D721Med (cell line): ENCODE measurements around the gene GDF7.

ENCODE experiments used
- DNase-seq: peaks from one replicate; pipeline ENCODE4 v3.0.0; 2011; ENCODE audit warnings: low spot score; ENCODE audit not compliant: insufficient read length
- FAIRE-seq: peaks from 2 replicates; lab custom pipeline; 2011; peaks lifted over from hg19 to GRCh38; lab: Jason Lieb, UNC
- TF ChIP-seq, protein P1 (sequence below): IDR thresholded peaks from 2 replicates; pipeline ENCODE4 v1.5.1; 2012; ENCODE audit warnings: mild to moderate bottlenecking, control low read depth; ENCODE audit not compliant: insufficient read depth; ENCODE audit errors: missing control alignments

The GDF7 gene

DNA sequence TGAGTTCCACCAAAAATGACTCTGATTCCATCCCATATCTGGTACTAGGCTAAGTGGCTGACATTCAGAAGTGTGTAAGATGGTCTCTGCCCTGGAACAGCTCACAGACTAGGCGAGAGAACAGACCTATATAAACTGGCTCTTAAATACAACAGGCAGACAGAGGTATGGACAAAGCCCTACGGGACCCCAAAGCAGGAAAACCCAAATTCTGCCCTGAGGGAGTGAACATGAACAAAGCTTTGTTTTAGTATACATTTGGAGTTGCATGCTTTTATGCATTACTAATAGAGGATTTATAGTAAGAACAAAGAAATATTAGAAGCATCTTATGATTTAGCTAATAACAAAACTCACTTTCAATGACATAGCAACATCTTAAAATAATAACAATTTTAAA, 25.1 kb downstream of the GDF7 start:
- DNase-seq (no peak), FAIRE-seq (no peak)
- TF ChIP-seq, protein P1, sequence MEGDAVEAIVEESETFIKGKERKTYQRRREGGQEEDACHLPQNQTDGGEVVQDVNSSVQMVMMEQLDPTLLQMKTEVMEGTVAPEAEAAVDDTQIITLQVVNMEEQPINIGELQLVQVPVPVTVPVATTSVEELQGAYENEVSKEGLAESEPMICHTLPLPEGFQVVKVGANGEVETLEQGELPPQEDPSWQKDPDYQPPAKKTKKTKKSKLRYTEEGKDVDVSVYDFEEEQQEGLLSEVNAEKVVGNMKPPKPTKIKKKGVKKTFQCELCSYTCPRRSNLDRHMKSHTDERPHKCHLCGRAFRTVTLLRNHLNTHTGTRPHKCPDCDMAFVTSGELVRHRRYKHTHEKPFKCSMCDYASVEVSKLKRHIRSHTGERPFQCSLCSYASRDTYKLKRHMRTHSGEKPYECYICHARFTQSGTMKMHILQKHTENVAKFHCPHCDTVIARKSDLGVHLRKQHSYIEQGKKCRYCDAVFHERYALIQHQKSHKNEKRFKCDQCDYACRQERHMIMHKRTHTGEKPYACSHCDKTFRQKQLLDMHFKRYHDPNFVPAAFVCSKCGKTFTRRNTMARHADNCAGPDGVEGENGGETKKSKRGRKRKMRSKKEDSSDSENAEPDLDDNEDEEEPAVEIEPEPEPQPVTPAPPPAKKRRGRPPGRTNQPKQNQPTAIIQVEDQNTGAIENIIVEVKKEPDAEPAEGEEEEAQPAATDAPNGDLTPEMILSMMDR = no peak

DNA sequence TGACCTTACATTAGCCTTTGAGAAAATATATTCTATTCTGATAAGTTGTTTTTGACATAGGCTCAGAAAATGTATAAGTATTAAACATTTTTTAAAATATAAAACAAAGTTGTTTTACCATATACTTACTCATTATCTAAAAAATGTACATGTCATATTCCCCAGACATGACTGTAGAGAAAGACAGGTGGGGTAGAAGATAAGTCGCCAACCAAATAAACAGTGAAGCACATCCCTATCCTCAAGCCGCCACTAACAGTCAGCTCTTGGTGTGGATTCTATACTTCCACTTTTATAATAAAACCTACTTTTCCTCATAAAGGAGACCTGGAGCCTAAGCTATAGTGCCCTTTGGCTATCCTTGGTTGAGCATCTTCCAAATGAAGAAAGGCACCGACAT, 26.4 kb downstream of the GDF7 start:
- FAIRE-seq (no peak), DNase-seq (no peak)
- TF ChIP-seq, protein P1 = no peak

GRCh38 chr2:20696366-20696765, 29.4 kb downstream of the GDF7 start:
- DNase-seq = no peak
- TF ChIP-seq, protein P1 = no peak
- FAIRE-seq = no peak

DNA sequence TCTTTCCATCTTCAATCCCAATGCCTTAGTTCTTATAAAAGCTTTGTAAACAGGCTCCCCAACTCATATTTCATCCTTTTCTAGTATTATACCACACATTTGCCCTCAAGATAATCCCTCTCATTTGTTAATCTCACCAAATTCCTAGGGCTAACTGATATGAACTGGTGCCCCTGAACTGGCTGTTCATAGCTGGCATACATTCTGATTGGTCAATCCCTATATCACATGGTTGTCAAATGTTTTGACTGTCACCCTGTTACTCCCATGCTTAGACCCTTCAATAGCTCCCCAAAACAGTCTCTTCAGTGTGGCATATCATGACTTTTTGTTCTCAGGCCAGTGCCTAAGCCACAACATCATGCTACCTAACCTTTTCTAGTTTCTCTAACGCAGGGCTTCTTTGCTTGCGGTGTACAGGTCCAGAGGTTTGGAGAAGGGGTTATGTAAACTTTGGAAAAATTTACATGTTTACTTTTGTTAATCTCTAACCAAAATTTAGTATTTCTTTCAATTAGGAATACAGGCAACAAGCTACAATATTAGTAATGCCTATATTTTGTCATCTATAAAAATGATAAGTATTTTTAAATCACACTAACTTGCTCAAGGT, 30.5 kb downstream of the GDF7 start:
- FAIRE-seq = no peak
- TF ChIP-seq, protein P1 = no peak
- no peak for DNase-seq

- FAIRE-seq (no peak), DNase-seq (no peak)
- TF ChIP-seq, protein P1 = no peak
Observed at GRCh38 chr2:20698916-20699613, 32.1 kb downstream of the GDF7 start.

- TF ChIP-seq, protein P1 = no peak
- DNase-seq (no peak), FAIRE-seq (no peak)
Observed at GRCh38 chr2:20702563-20702962, 35.6 kb downstream of the GDF7 start.

DNA sequence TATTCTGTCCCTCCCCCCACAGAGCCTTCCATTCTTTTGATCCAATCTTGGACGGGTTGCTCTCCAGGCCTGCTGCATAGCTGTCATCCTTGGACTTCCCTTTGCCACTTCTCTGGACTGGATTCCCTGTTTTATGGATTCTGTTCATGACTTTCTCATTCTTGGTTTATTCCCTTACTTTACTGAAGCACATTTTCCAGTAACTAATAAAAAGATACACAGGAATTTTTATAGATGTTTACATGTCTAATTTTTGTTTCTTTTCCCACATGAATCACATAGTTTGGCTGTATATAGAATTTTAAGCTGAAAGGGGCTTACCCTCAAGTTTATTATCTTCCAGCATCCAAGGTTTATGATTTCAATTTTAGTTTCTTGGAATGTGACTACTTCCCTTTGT, 37.9 kb downstream of the GDF7 start:
- TF ChIP-seq, protein P1 = no peak
- FAIRE-seq = no peak
- DNase-seq = no peak
